GM18867 (cell line): ENCODE measurements around the gene PHLPP2.
"Not testable (repeated sequence)": the region's sequence is repeated elsewhere in the genome, so short reads cannot be mapped to it uniquely, and the experiment has no call there.

Experiments used
- ATAC-seq: cut with Tn5 transposase; IDR thresholded peaks from one replicate; pipeline ENCODE4 v1.9.1; 2021; ENCODE audit warnings: mild to moderate bottlenecking, moderate library complexity; ENCODE audit not compliant: unreplicated experiment

Gene PHLPP2

DNA sequence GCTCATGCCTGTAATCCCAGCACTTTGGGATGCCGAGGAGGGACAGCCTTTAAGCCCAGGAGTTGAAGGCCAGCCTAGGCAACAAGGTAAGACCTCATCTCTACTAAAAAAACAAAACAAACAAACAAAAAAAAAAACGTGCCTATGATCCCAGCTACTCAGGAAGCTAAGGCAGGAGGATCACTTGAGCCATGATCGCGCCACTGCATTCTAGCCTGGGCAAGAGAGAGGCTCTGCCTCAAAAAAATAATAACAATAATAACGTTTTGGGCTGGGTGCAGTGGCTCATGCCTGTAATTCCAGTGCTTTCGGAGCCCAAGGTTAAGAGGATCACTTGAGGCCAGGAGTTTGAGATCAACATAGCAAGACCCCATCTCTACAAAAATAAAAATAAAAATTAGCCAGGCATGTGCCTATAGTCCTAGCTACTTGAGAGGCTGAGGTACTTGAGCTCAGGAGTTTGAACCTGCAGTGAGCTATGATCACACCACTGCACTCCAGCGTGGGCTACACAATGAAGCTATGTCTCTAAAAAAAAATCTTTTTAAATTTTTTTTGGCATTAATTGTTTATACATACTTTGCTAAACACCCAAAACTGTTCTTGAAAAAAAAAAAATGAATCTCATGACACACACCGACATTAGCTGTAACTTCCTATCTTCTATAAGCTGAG, 3.3 kb downstream of the PHLPP2 start:
- ATAC-seq, result no peak

DNA sequence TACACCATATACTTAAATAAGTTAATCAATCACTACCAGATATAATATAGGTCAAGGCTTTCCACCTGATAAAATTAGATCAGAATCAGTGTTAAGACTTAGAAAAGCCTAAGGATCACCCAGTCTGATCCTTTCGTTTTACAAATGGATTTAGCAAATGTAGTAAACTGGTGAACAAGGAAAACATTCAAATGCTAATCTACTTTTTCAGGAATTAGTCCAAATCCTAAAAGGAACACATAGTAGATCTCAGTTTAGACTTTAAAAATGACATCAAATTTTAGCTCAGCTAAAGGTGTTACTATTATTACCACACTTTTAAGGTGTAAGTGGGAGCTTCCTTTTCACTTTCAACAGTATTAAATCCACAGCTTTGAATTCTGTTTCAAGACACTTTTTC, 12.0 kb downstream of the PHLPP2 start:
- no peak for ATAC-seq

DNA sequence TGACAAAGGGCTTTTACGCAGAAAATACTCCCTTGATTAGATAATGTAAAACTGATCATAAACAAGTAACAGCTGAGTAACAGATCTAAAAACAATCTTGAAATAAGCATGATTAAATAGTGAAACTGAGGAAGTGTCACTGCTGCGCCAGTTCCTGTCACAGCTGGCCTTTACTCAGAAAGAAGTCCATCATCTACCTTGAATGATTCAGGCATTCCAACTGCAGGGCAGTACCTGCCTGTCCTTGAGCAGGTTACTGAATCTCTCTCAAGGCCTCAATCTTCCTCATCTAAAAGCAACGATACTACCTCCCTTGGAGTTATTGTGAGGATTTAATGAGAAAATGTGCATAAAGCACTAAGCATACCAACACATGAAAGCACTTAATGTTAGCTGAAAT, 12.7 kb downstream of the PHLPP2 start:
- no peak for ATAC-seq

DNA sequence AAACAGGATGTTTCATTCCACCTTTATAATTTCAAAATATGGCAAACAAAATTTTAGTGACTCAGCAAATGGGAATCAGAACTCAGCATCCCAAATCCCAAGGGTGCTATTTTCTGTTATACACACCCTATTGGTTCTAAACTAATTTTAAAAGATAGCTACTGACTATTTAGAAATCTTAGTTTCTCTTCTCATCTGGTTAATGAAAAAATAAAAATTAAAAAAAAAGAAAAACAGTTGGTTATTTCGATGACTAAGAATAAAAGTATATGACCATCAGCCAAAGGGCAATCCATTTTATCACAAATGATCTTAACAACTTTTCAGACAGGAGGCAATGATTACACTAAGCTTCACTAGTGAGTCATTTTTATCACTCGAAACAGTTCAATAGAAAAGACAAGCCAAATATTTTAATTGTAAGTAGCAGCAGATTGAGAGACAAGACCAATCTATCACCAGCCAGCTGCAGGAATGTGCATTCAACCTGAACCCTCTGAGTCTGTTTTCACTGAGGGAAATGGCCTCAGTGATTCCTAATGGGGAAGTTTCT, 15.2 kb downstream of the PHLPP2 start:
- no peak for ATAC-seq

DNA sequence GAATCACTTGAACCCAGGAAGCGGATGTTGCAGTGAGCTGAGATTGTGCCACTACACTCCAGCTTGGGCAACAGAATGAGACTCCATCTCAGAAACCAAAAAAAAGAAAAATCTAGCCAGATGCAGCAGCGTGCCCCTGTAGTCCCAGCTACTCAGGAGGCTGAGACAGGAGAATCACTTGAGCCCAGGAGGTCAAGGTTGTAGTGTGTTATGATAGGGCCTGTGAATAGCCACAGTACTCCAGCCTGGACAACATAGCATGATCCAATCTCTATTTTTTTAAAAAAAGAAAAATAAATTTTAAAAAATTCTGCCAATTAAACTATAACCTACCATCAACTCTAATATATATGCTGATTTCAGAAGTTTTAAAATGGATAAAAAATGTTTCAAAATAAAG, 15.8 kb downstream of the PHLPP2 start:
- no peak for ATAC-seq

DNA sequence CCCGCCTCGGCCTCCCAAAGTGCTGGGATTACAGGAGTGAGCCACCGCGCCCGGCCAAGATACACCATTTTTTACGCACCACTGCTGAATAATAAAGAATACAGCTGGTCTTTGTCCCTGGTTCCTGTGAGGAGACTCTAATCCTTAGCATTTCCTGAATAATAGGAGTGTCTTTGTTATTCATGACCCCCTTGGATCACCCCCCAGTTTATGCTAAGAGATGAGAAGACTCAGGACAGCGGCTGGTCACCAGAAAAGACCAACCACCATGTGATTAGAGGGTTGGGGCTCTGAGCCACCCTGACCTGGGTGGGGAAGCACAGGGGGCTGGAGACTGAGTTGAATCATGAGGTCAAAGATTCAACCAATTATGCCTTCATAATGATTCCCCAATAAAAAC, 17.3 kb downstream of the PHLPP2 start:
- no peak for ATAC-seq

DNA sequence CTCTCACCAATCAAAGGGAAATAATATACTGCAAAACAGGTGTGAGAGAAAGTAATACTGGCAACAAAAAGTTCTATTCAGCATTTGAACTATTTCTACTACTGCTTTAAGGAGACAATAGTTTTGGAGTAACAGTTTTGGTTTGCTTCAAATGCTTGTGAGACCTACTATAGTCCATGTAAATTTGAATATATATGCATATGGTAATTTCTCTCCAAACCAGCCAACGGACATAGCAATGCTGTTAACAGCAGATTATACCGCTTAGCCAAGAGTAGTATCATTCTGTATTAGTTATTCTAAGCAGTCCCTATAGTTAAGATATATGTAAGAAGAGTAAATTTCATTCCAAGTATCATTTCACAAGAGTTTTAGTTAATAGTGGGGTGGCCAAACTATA, 18.5 kb downstream of the PHLPP2 start:
- ATAC-seq, result no peak

DNA sequence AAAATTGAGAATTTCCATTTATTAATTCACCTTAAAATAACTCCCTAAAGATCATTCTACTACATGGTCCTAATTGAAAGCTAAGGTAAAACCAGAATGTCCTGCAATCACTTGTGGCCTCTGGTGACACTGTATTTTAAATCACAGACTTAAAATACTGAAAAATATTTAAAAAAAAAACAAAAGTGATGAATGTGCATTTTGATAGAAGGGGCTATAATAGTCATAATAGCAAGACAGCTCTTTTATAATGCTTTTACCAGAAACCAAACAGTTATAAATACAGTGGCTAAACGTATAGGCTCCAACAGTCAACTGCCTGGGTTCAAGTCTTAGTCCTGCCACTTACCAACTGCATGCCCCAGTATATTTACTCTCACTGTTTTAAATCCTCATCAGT, 21.2 kb downstream of the PHLPP2 start:
- no peak for ATAC-seq

DNA sequence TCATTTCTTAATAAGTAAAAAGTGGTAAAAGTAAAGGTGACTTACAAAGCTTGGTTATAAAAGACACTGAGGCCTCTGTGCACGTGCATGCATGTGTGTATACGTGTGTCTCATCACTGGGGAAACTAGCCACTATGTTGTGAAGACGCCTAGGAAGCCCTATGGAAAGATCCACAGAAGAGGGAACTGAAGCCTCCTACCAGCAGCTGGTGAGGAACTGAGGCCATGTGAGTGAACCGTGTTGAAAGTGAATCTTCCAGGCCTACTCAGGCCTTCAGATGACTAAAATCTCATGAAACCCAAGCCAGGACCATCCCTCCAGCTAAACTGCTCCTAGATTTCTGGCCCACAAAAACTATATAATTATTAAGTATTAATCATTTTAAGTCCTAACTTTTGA, 23.7 kb downstream of the PHLPP2 start:
- no peak for ATAC-seq

DNA sequence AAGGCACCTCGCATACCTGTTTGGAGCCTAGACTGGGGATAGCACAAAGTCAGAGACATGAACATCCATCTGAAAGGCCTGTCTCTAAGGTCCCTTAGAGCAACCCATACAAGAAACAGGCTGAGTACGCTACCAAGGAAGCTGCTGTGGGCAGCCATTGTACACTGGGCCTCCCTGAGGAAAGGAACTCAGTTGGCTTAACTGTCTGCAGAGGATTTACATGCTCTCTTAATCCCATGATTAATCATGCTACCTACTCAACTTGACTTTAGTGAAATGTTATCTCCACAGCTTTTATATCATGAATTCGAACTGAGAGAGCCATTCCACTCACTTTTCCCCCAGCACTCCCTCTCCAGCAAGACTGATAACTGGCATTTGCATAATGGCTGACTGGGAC, 26.0 kb downstream of the PHLPP2 start:
- ATAC-seq, result no peak

DNA sequence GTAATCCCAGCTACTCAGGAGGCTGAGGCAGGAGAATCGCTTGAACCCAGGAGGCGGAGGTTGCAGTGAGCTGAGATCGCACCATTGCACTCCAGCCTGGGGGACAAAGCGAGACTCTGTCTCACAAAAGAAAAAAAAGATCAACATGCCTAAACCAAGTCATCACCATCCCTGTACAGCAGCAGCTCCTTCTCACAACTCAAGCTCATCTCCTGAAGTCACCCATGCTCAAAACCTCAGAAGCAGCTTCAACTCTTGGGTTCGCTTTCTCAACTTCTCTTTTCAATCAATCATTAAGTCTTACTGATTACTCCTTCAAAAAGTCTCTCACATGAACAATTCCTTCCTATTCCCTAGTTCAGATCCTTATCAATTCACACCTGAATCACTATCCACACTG, 31.3 kb downstream of the PHLPP2 start:
- ATAC-seq, result no peak

DNA sequence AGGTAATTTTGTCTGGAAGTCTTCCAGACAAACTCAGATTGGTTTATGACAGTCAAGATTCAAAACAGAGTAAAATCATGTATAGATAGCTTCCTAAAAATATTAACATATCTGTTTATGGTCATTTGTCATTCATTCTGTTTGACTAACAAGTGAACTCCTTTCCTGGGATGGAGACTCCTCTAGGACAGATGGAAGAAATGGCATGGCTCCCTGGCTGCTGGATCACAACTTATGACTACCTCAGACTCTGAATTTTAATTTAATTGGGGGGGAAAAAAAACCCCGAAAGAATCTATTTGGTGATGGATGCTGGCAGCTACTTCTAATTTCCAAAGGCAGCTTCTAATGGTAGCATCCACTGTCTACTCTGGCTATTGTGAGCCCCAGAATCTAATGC, 34.6 kb downstream of the PHLPP2 start:
- ATAC-seq, result no peak

DNA sequence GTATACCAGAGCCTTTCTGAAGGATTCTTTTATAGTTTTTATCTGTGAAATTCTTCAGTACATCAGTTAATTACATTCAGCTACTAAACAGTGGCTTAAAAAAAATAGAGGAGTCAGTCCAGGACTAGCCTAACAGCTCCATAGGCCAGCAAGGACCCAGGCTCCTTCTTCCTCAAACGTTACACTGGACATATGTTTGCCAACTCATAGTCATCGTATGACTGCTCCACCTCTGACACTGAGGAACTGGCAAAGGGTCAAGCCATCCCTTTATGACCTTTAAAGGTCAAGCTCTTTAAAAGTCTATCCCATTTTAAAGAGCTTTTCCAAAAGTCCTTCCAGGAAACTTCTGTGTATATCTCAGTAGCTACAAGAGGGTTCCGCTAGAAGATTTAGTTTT, 36.6 kb downstream of the PHLPP2 start:
- ATAC-seq, result no peak

DNA sequence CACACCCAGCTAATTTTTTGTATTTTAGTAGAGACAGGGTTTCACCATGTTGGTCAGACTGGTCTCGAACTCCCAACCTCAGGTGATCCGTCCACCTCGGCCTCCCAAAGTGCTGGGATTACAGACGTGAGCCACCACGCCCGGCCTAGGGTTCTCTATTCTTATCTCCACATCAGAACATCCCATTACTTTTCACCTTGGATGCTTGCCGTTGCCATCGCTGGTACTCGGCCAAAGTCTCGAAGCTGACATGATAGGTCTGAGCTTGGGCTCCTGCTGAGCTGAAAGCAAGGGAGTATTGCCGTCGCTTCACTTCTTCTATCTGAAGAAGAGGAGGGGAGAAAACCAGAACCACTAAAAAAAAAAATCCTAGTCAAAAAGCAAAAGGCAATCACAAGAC, 40.2 kb downstream of the PHLPP2 start:
- ATAC-seq, result not testable (repeated sequence)

DNA sequence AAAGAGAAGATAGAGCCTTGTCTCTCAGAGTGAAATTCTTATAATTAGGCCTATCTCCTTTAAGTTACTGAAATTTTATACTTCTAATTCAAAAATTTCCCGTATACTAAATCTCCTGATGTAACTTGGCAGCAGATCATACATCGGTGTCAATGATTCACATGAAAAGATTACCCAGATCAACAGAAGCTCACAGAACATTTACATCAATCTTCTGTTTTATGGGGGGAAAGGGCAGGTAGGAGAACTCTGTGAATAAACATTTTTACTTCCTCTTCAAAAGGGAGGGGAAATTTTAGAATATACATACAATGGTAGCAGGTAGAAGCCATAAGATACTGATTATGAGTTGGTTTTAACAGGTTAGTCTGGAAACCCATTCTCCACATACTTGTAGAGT, 43.1 kb downstream of the PHLPP2 start:
- no peak for ATAC-seq

DNA sequence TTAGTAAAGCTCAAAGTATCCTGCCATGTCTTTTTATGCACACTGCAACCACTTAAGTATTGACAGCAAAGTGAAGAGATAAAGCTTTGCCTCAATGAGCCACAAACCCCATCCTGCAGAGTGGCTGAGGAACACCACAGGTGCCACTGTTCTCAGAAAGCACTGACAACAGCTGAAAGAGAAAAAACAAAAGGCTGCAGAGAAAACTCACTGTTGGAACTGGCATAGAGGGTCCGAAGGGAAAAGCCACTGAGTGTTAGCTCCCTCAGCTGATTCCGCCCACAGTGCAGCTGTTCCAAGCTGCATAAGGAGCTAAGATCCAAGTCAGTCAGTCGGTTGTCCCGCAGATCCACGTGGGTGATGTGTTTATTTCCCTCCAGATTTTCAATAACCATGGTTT, 48.3 kb downstream of the PHLPP2 start:
- ATAC-seq, result no peak

DNA sequence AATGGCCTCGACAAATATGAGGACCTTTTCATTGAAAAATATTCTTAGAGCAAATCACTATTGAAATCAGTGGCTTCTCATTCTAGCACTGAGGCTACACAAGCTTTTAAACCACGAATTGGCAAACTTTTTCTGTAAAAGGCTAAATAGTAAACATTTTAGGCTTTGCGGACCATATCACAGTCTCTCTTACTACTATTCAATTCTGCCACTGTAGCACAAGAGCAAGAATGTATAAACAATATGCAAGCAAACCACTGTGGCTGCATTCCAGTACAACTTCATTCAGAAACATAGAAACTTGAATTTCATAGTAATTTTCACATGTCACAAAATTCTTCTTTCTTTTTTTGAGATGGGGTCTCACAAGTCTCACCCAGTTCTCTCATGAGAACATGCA, 49.1 kb downstream of the PHLPP2 start:
- no peak for ATAC-seq

DNA sequence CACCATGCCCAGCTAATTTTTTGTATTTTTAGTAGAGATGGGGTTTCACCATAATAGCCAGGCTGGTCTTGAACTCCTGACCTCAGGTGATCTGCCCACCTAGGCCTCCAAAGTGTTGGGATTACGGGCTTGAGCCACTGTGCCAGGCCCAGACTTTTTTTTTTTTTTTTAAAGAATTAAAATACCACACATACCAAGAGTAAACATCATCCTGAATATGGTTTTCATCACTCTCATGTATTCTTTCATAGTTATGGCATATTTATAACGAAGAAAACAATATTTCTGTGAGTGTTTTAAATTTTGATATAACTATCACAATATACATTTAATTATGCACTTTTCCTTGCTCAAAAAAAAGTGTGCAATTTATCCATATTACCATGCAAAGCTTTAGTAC, 50.3 kb downstream of the PHLPP2 start:
- no peak for ATAC-seq

DNA sequence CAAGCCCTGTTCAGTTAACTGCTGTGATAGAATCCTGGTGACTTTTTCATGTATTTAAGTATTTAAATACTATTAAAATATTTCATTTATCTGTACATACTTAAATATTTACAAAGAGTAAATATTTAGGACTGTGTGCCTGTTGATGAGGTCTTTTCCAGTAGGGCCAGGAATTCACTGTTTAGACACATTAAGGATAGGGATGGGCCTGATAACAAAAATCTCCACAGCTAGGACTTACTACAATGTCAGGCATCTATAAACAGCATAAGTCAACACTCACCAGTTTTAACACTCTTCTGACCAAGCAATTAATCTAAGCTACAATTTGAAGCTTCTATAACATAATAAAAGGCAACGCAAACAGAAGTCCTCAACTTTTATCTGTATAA, 50.9 kb downstream of the PHLPP2 start:
- no peak for ATAC-seq

DNA sequence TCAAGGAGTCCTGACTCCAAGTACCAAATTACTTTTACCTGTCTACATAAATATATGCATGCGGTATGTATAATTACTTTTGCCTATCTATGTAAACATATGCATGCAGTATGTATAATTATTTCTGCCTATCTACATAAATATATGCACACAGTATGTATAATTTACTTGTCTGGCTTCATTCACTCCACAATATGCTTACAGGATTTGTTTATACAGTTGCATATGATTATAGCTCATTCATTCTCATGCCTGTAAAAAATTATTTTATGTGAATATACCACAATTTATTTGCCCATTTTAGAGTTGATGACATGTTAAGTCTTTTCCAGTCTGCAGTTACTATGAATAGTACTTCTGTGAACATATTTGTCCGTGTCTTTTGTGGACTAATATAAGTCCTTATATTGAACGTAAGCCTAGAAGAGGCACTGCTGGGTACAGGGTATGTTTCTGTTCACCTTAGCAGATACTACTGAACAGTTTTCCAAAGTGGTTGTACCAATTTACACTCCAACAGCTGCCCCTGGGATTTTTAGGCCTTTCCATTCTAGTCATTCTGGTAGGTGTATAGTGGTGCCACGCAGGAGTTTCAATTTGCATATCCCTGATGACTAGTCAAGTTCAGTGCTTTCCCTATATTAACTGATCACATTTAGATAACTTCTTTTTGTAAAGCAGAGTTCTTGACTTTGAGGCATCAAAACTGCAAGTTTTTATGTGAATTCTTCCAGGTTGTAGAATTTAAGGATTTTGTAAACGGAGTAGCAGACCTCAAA, 51.5 kb downstream of the PHLPP2 start:
- ATAC-seq, result no peak

DNA sequence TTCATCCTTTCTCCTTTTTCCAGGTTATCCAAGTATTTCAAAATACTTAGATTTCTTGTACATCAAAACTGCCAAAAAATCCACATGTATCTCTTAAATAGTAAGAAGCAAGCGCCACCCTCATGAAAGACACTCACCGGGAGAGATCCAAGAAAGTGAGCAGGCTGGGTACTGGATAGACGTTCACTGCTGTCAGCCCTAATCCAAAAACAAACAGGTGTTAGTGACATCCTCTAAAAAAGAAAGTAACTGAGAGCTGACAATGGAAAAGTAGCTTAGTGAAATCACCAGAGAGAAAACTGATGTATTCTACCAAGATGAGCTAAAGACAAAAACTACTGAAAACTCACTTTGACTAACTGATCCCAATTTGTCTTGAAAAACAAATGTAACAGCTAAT, 52.4 kb downstream of the PHLPP2 start:
- ATAC-seq, result no peak

DNA sequence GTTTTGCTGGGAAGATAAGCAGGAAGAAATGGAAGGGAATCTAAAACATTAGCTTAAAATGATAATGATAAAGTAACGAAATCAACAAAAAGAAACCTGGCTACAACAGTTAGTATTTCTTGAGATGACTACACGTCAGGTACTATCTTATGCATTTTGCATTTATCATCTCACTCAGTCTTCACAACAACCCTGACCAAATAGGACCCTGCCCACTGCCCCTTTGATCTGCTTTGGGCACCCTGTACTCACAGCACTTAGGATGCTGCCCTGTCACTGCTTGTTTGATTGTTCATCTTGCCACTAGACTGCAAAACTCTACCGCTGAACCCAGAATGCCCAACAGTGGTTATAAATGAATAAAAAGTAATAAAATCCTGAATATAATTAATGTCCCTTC, 53.3 kb downstream of the PHLPP2 start:
- ATAC-seq, result no peak

DNA sequence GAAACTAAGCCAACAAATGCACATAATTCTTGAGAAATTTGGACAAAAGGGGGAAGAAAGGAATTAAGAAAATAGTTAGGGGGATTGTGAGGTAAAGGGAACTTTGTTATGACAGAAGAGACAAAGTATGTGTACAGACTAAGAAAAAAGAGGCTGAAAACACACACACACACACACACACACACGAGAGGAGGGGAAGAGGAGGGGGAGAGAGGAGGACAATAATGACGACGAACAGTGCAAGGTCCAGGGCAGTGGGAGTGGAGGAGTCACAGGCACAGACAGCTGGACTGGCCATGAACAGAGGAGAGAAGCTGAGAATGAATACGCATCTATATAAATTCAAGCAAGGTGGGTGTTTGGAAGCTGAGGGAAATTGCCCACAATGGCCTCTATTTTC, 54.0 kb downstream of the PHLPP2 start:
- no peak for ATAC-seq
